ENCODE data around the gene MBTD1. TPM values are rescaled to one million over a fixed set of nuclear protein-coding genes. Genes with fewer than 3 reads are reported as not detected.
"Not testable (repeated sequence)": the region's sequence is repeated elsewhere in the genome, so short reads cannot be mapped to it uniquely, and the experiment has no call there.

The MBTD1 gene
- total RNA-seq, 6 experiments from 2014 or later = 3.6 to 5.1 (median 4.5) TPM

DNA sequence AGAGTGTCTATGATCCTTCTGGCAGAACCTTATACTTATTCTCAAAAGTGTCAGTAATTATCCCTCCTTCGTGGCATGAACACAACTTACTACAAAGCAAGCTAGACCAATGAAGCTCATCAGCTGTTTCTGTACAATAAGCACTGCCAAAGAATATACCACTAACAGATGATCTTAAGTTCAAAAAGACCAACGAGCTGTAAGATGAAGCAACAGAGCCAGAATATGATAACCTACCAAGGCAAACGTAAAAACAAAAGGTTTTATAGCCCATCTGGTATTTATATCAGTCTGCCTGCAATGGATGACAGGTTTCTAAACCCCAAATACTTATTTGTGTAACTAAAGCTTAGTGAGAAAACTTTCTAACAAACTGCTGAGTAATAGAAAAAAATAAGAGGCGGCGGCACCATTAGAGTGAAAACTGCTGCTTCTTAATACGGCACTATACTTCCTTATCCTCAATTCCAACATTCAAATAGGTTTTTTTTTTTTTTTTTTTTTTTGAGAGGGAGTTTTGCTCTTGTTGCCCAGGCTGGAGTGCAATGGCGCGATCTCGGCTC lies 71.5 kb downstream of the MBTD1 start:
- H3K4me3 Mint-ChIP-seq = no peak overlapping the region
- no peak for DNase-seq

GRCh38 chr17:51185763-51186332 lies 74.0 kb downstream of the MBTD1 start:
- Mint-ChIP-seq H3K4me1 (ENCODE audit: low read depth) (no peaks in the 10 kb centered on the region), H3K4me3 (no peak overlapping the region), H3K36me3 (ENCODE audit: low read depth) (0 out of 2 replicates have a peak, but pooled peaks cover 9% of the 10 kb centered on the region), H3K27ac (no peak overlapping the region), H3K9me3 (no peaks in the 10 kb centered on the region), H3K27me3 (ENCODE audit: insufficient read depth) (no peaks in the 10 kb centered on the region)
- TF ChIP-seq, protein P1, sequence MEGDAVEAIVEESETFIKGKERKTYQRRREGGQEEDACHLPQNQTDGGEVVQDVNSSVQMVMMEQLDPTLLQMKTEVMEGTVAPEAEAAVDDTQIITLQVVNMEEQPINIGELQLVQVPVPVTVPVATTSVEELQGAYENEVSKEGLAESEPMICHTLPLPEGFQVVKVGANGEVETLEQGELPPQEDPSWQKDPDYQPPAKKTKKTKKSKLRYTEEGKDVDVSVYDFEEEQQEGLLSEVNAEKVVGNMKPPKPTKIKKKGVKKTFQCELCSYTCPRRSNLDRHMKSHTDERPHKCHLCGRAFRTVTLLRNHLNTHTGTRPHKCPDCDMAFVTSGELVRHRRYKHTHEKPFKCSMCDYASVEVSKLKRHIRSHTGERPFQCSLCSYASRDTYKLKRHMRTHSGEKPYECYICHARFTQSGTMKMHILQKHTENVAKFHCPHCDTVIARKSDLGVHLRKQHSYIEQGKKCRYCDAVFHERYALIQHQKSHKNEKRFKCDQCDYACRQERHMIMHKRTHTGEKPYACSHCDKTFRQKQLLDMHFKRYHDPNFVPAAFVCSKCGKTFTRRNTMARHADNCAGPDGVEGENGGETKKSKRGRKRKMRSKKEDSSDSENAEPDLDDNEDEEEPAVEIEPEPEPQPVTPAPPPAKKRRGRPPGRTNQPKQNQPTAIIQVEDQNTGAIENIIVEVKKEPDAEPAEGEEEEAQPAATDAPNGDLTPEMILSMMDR (IDR thresholded peaks at IDR 0.05) = no peak
- no peak for DNase-seq

More for the DNA sequence above, 71.5 kb downstream of the MBTD1 start:
- H3K9me3 Mint-ChIP-seq = no peaks in the 10 kb centered on the region
- TF ChIP-seq, protein P1 (IDR thresholded peaks at IDR 0.05) = no peak
- H3K36me3 Mint-ChIP-seq (ENCODE audit: low read depth) = peaks cover 17% of the 10 kb centered on the region; the same call in 1 of the 2 replicates
- no peaks in the 10 kb centered on the region for H3K27me3 Mint-ChIP-seq (ENCODE audit: insufficient read depth)
- no peaks in the 10 kb centered on the region for H3K4me1 Mint-ChIP-seq (ENCODE audit: low read depth)
- no peak overlapping the region for H3K27ac Mint-ChIP-seq

DNA sequence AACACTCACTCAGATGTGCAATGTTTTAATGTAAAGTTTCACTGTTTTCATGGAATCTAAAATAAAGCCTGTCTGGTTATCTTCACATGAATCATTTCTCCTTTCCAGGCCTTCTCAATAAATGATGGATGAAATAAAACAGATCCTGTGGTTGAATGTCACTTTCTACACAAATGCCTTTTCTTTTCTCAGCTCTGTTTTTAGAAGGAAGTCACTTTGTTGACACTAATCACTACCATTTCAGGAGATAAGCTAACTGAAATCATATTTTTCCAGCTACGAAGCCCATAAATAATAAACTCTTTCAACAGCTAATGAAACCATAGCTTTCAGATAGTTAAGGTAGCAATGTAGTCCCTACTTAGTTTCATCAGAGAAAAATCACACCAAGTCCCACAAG lies 75.7 kb downstream of the MBTD1 start:
- Mint-ChIP-seq H3K27me3 (ENCODE audit: insufficient read depth) (no peaks in the 10 kb centered on the region), H3K4me1 (ENCODE audit: low read depth) (peaks cover 7% of the 10 kb centered on the region), H3K27ac (no peak overlapping the region), H3K36me3 (ENCODE audit: low read depth) (0 out of 2 replicates have a peak, but pooled peaks cover 9% of the 10 kb centered on the region), H3K4me3 (no peak overlapping the region), H3K9me3 (no peaks in the 10 kb centered on the region)
- TF ChIP-seq, protein P1 (IDR thresholded peaks at IDR 0.05) = no peak
- no peak for DNase-seq

DNA sequence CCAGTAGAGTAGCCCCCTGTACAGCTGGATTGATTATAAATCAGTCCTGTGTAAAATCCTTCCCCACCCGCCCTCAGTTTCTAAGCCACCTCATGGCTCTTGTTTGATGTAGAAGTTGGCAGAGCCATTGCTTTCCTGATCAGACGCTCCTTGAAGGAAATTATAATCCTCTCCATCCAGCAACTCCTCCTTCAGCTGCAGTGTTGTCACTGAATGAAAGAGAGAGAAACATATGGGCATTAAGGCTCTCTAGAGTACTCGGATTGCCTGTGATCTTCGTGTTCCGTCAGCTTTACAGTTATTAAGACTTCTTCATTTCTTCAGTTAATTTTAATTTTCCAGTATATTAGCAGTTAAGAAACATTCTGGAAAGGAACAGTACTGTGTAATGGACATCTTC lies 79.4 kb downstream of the MBTD1 start:
- Mint-ChIP-seq H3K27ac (no peak overlapping the region), H3K27me3 (ENCODE audit: insufficient read depth) (no peaks in the 10 kb centered on the region), H3K36me3 (ENCODE audit: low read depth) (0 out of 2 replicates have a peak, but pooled peaks cover 9% of the 10 kb centered on the region), H3K4me1 (ENCODE audit: low read depth) (peaks cover 7% of the 10 kb centered on the region), H3K9me3 (no peaks in the 10 kb centered on the region), H3K4me3 (no peak overlapping the region)
- TF ChIP-seq, protein P1 (IDR thresholded peaks at IDR 0.05) = no peak
- no peak for DNase-seq

DNA sequence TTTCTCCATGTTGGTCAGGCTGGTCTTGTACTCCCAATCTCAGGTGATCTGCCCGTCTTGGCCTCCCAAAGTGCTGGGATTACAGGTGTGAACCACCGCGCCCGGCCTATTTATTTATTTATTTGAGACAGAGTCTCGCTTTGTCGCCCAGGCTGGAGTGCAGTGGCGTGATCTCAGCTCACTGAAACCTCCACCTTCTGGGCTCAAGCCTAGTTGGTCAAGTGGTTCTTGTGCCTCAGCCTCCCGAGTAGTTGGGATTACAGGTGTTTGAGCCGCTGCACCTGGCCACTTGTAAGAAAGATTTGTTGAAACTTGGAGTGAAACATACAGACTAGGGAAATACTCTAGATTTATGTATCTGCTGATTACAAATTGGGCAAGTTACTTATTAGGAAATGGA lies 87.8 kb downstream of the MBTD1 start:
- not testable (repeated sequence) for H3K9me3 Mint-ChIP-seq; DNase-seq; H3K4me3 Mint-ChIP-seq; H3K27ac Mint-ChIP-seq; H3K27me3 Mint-ChIP-seq (ENCODE audit: insufficient read depth)
- Mint-ChIP-seq H3K4me1 (ENCODE audit: low read depth) (peaks cover 23% of the 10 kb centered on the region), H3K36me3 (ENCODE audit: low read depth) (peaks cover 36% of the 10 kb centered on the region)

DNA sequence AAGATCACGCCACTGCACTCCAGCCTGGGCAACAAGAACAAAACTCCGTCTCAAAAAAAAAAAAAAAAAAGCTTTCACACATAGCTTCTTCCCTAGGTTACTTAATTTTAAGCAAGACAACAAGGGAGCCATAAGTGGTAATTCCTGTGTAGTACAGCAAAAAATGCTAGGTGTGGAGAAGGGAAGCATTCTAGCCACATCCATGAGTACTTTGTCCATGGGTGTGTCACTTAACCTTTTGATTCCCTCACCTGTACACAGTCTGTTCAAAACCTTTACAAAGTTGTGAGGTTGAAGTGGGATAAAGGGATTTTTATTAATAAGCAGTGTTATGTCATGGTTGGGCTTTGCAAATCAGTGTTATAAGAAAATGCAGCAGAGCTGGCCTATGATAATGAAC lies 89.1 kb downstream of the MBTD1 start:
- TF ChIP-seq, protein P1 (IDR thresholded peaks at IDR 0.05) = no peak
- Mint-ChIP-seq H3K4me3 (no peak overlapping the region), H3K27me3 (ENCODE audit: insufficient read depth) (no peaks in the 10 kb centered on the region; the same call in 1 of the 2 replicates), H3K9me3 (no peaks in the 10 kb centered on the region), H3K4me1 (ENCODE audit: low read depth) (peaks cover 29% of the 10 kb centered on the region), H3K27ac (no peak overlapping the region), H3K36me3 (ENCODE audit: low read depth) (peaks cover 36% of the 10 kb centered on the region)
- DNase-seq = no peak

All from HFFc6 (cell line).